Naive thymus-derived CD4-positive, alpha-beta T cell (primary cell): ENCODE data around the gene MLH3. TPM values are rescaled to one million over a fixed set of nuclear protein-coding genes. Genes with fewer than 3 reads are reported as not detected.
A peak's percentile ranks its signal among the peaks of the same experiment; 100 is the strongest.

Experiments used
- ATAC-seq: fragments of 150-1000 bp; cut with Tn5 transposase; 2 replicates; pipeline ENCODE4 v1.10.0; 2021; ENCODE audit warnings: mild to moderate bottlenecking, moderate library complexity
- CTCF ChIA-PET: fragments of 350-600 bp; sonication (Branson Sonifier 250); formaldehyde crosslinking; loops from one replicate; lab custom pipeline; 2021; ENCODE audit warnings: antibody characterized with exemption; lab: Charles Lee
- POLR2A ChIA-PET: fragments of 350-600 bp; sonication (Branson Sonifier 250); formaldehyde crosslinking; loops from one replicate; lab custom pipeline; 2021; ENCODE audit warnings: antibody characterized with exemption, inconsistent platforms; lab: Charles Lee
- DNase-seq, 9 donors: peaks; one replicate each; pipeline versions ENCODE4 v3.0.0 to v3.0.0-alpha.2; 2020 to 2022; ENCODE audit warnings: mixed read lengths in 1 of 9
- H3K27ac ChIP-seq: one replicate; pipeline ENCODE4 v1.7.0; 2013; ENCODE audit warnings: mild to moderate bottlenecking, low read depth, low read length, moderate library complexity
- H3K27me3 ChIP-seq, 2 donors: one replicate each; pipeline ENCODE4 v1.7.0; 2013; ENCODE audit warnings: low read length in 2 of 2, mild to moderate bottlenecking in 2 of 2, moderate library complexity in 2 of 2; ENCODE audit not compliant: control insufficient read depth in 2 of 2, insufficient read depth in 2 of 2
- H3K36me3 ChIP-seq, 3 experiments: 1 replicate in 2 of 3; 2 replicates in 1 of 3; pipeline ENCODE4 v1.7.0; 2013; ENCODE audit warnings: low read length in 3 of 3, mild to moderate bottlenecking in 3 of 3, moderate library complexity in 1 of 3; ENCODE audit not compliant: insufficient read depth in 3 of 3, control insufficient read depth in 2 of 3
- H3K4me1 ChIP-seq, 2 donors: one replicate each; pipeline ENCODE4 v1.7.0; 2013; ENCODE audit warnings: low read length in 2 of 2, mild to moderate bottlenecking in 2 of 2, moderate library complexity in 1 of 2; ENCODE audit not compliant: control insufficient read depth in 2 of 2, insufficient read depth in 2 of 2
- H3K4me3 ChIP-seq: 2 replicates; pipeline ENCODE4 v1.7.0; 2013; ENCODE audit warnings: mild to moderate bottlenecking, low read length
- H3K9me3 ChIP-seq, 3 experiments: 1 replicate in 2 of 3; 2 replicates in 1 of 3; pipeline ENCODE4 v1.7.0; 2013; ENCODE audit warnings: low read length in 3 of 3; ENCODE audit not compliant: control insufficient read depth in 2 of 3
- H3K27ac Mint-ChIP-seq, 9 donors: one replicate each; pipeline ENCODE4 v1.8.0; 2020 to 2022; ENCODE audit warnings: mixed read lengths in 9 of 9, mild to moderate bottlenecking in 8 of 9, moderate library complexity in 5 of 9, inconsistent platforms in 2 of 9
- H3K27me3 Mint-ChIP-seq, 5 donors: one replicate each; pipeline ENCODE4 v1.8.0; 2021 to 2022; ENCODE audit warnings: mixed read lengths in 5 of 5, mild to moderate bottlenecking in 1 of 5
- H3K36me3 Mint-ChIP-seq, 5 donors: one replicate each; pipeline ENCODE4 v1.8.0; 2020 to 2022; ENCODE audit warnings: mixed read lengths in 5 of 5, mild to moderate bottlenecking in 3 of 5, inconsistent platforms in 1 of 5
- H3K4me1 Mint-ChIP-seq, 7 donors: one replicate each; pipeline ENCODE4 v1.8.0; 2020 to 2022; ENCODE audit warnings: mixed read lengths in 7 of 7, mild to moderate bottlenecking in 3 of 7, inconsistent platforms in 1 of 7
- H3K4me3 Mint-ChIP-seq, 10 donors: one replicate each; pipeline ENCODE4 v1.8.0; 2020 to 2022; ENCODE audit warnings: mild to moderate bottlenecking in 10 of 10, mixed read lengths in 10 of 10, moderate library complexity in 6 of 10, inconsistent platforms in 2 of 10
- H3K9me3 Mint-ChIP-seq, 11 donors: one replicate each; pipeline ENCODE4 v1.8.0; 2020 to 2022; ENCODE audit warnings: mixed read lengths in 11 of 11, mild to moderate bottlenecking in 4 of 11, inconsistent platforms in 1 of 11, moderate library complexity in 1 of 11
- intact Hi-C, 2 donors: fragments of 100-400 bp; cut with micrococcal nuclease; formaldehyde crosslinking; loops; one replicate each; pipeline ENCODE4 v1.15.1; 2023
- polyA plus RNA-seq, 2 donors: library from polyadenylated mRNA; unstranded; fragments of 300-500 nt; fragmentation: Illumina TruSeq; gene quantifications; one replicate each; pipeline ENCODE4 v1.2.3, GENCODE V29; 2021
- total RNA-seq, 6 experiments: library from RNA in 5 of 6; stranded (reverse) in 5 of 6; gene quantifications; 1 replicate in 5 of 6; 2 replicates in 1 of 6; pipeline ENCODE4 v1.2.3 and lab custom pipeline; 2021 to 2026

The MLH3 gene
- total and polyA plus RNA-seq, 7 experiments from 2014 or later: 11.4 to 26.7 (median 20.4) TPM

GRCh38 chr14:75064205-75064567, 12.9 kb upstream of the MLH3 start:
- Histone ChIP-seq H3K27ac (peak overlapping the region; percentile 83), H3K4me3 (peak overlapping the region; percentile 98), H3K36me3 (peaks cover 0 to 5% (median 0%) of the 10 kb centered on the region in 3 experiments), H3K4me1 (peaks cover 14 to 17% of the 10 kb centered on the region in 2 donors), H3K9me3 (no peaks in the 10 kb centered on the region), H3K27me3 (no peaks in the 10 kb centered on the region)
- H3K4me3 Mint-ChIP-seq: peak overlapping the region; percentile 93 to 100 (median 99)
- H3K36me3 Mint-ChIP-seq: peaks cover 6 to 19% (median 7%) of the 10 kb centered on the region in 5 donors
- H3K9me3 Mint-ChIP-seq: no peaks in the 10 kb centered on the region
- DNase-seq (no peak), ATAC-seq (no peak)
- POLR2A ChIA-PET: interaction anchor here (0.6 to 4.9 kb wide), 4 partner anchors 13 to 62 kb away, joined by 3 to 29 read pairs (median 4); partner anchors contain the start of genes EIF2B2 and MLH3
- H3K4me1 Mint-ChIP-seq: peaks cover 15 to 36% (median 27%) of the 10 kb centered on the region in 7 donors
- H3K27me3 Mint-ChIP-seq: no peaks in the 10 kb centered on the region
- H3K27ac Mint-ChIP-seq: peak overlapping the region; percentile 90 to 99 (median 96)
- CTCF ChIA-PET: interaction anchor here (1.8 kb wide), 1 partner anchor 203 kb away, joined by 4 read pairs; no protein-coding TSS in a partner anchor
- intact Hi-C loops: loop anchor here (1.0 to 2.0 kb wide), 2 partner anchors 61 to 62 kb away; partner anchors contain the start of gene EIF2B2 (in 2 of the 2)

- H3K36me3 ChIP-seq: peaks cover 0 to 5% (median 0%) of the 10 kb centered on the region in 3 experiments
- H3K27me3 Mint-ChIP-seq: no peaks in the 10 kb centered on the region
- H3K4me1 Mint-ChIP-seq: peaks cover 15 to 38% (median 27%) of the 10 kb centered on the region in 7 donors
- intact Hi-C loops: loop anchor here (1.0 to 2.0 kb wide), 3 partner anchors 12 to 61 kb away; partner anchors contain the start of genes EIF2B2 (in 2 of the 2) and MLH3 (in 2 of the 2)
- peak; percentile 79 to 93 (median 86) for DNase-seq
- no peaks in the 10 kb centered on the region for H3K9me3 ChIP-seq
- H3K4me1 ChIP-seq: peaks cover 11 to 13% of the 10 kb centered on the region in 2 donors
- peak within 1 kb of the TSS; percentile 90 to 99 (median 96) for H3K27ac Mint-ChIP-seq
- H3K9me3 Mint-ChIP-seq: no peaks in the 10 kb centered on the region
- H3K4me3 Mint-ChIP-seq: peak within 1 kb of the TSS; percentile 93 to 100 (median 99)
- H3K27me3 ChIP-seq: no peaks in the 10 kb centered on the region
- H3K4me3 ChIP-seq: peak within 1 kb of the TSS; percentile 98
- peak within 1 kb of the TSS; percentile 83 for H3K27ac ChIP-seq
- CTCF ChIA-PET: interaction anchor here (0.9 to 1.8 kb wide), 2 partner anchors 12 to 203 kb away, joined by 3 to 4 read pairs; no protein-coding TSS in a partner anchor
- H3K36me3 Mint-ChIP-seq: peaks cover 6 to 21% (median 7%) of the 10 kb centered on the region in 5 donors
- POLR2A ChIA-PET: interaction anchor here (0.6 to 4.9 kb wide), 5 partner anchors 13 to 62 kb away, joined by 3 to 29 read pairs (median 4); partner anchors contain the start of genes EIF2B2 and MLH3
- peak; percentile 99 for ATAC-seq
These were observed 12.4 kb upstream of the MLH3 start, which contains the start of gene ACYP1 for GRCh38 chr14:75063491-75064204. Gene ACYP1, minus strand, starts transcription at chr14:75064024. Its CDS starts 471 bp downstream, at chr14:75063553.

- intact Hi-C loops: loop anchor here (1.0 kb wide), 1 partner anchor 12 kb away; the partner anchor contains the start of gene MLH3 (in 2 of the 2)
- H3K27me3 ChIP-seq: no peaks in the 10 kb centered on the region
- H3K4me1 Mint-ChIP-seq: peaks cover 15 to 38% (median 27%) of the 10 kb centered on the region in 7 donors
- peaks cover 6 to 25% (median 7%) of the 10 kb centered on the region in 5 donors for H3K36me3 Mint-ChIP-seq
- H3K27ac ChIP-seq: peak overlapping the region; percentile 83
- ChIA-PET CTCF (interaction anchor here (0.9 kb wide), 1 partner anchor 11 kb away, joined by 3 read pairs; no protein-coding TSS in a partner anchor), POLR2A (interaction anchor here (1.2 to 4.9 kb wide), 3 partner anchors 12 to 18 kb away, joined by 3 to 29 read pairs (median 4); partner anchors contain the start of gene MLH3)
- no peaks in the 10 kb centered on the region for H3K9me3 ChIP-seq
- peak overlapping the region; percentile 90 to 99 (median 96) for H3K27ac Mint-ChIP-seq
- H3K36me3 ChIP-seq: peaks cover 0 to 5% (median 0%) of the 10 kb centered on the region in 3 experiments
- H3K27me3 Mint-ChIP-seq: no peaks in the 10 kb centered on the region
- DNase-seq (no peak), ATAC-seq (no peak)
- H3K9me3 Mint-ChIP-seq: no peaks in the 10 kb centered on the region
- peak overlapping the region; percentile 93 to 100 (median 99) for H3K4me3 Mint-ChIP-seq
- peak overlapping the region; percentile 98 for H3K4me3 ChIP-seq
- peaks cover 7 to 9% of the 10 kb centered on the region in 2 donors for H3K4me1 ChIP-seq
These were observed 11.7 kb upstream of the MLH3 start for GRCh38 chr14:75063013-75063412.

GRCh38 chr14:75060420-75060819, 9.2 kb upstream of the MLH3 start:
- Histone ChIP-seq H3K4me1 (peaks cover 7 to 9% of the 10 kb centered on the region in 2 donors), H3K4me3 (no peak overlapping the region), H3K36me3 (peaks cover 0 to 5% (median 0%) of the 10 kb centered on the region in 3 experiments), H3K27ac (no peak overlapping the region), H3K9me3 (no peaks in the 10 kb centered on the region), H3K27me3 (no peaks in the 10 kb centered on the region)
- Mint-ChIP-seq H3K36me3 (peaks cover 6 to 33% (median 12%) of the 10 kb centered on the region in 5 donors), H3K4me3 (no peak overlapping the region), H3K27me3 (no peaks in the 10 kb centered on the region), H3K27ac (no peak overlapping the region), H3K4me1 (peaks cover 15 to 48% (median 28%) of the 10 kb centered on the region in 7 donors), H3K9me3 (no peaks in the 10 kb centered on the region)
- intact Hi-C loops: no loop called here
- ChIA-PET CTCF (no interaction called here), POLR2A (no interaction called here)
- no peak for ATAC-seq
- DNase-seq: no peak

- ChIA-PET CTCF (no interaction called here), POLR2A (no interaction called here)
- no peaks in the 10 kb centered on the region for H3K27me3 ChIP-seq
- peaks cover 0 to 5% (median 0%) of the 10 kb centered on the region in 3 experiments for H3K36me3 ChIP-seq
- no peak for ATAC-seq
- H3K27ac ChIP-seq: no peak overlapping the region
- Mint-ChIP-seq H3K27ac (peak overlapping the region in 1 of 9 donors; percentile 55), H3K4me1 (peaks cover 15 to 47% (median 27%) of the 10 kb centered on the region in 7 donors), H3K36me3 (peaks cover 6 to 36% (median 13%) of the 10 kb centered on the region in 5 donors), H3K9me3 (no peaks in the 10 kb centered on the region), H3K27me3 (no peaks in the 10 kb centered on the region), H3K4me3 (no peak overlapping the region)
- peaks cover 7 to 9% of the 10 kb centered on the region in 2 donors for H3K4me1 ChIP-seq
- no peak overlapping the region for H3K4me3 ChIP-seq
- no peak for DNase-seq
- H3K9me3 ChIP-seq: no peaks in the 10 kb centered on the region
- intact Hi-C loops: no loop called here
These were observed 8.4 kb upstream of the MLH3 start for GRCh38 chr14:75059642-75060041.

GRCh38 chr14:75054421-75054820, 3.2 kb upstream of the MLH3 start:
- H3K4me3 Mint-ChIP-seq: no peak overlapping the region
- no peaks in the 10 kb centered on the region for H3K27me3 ChIP-seq
- no peaks in the 10 kb centered on the region for H3K36me3 ChIP-seq
- H3K36me3 Mint-ChIP-seq: peaks cover 0 to 25% (median 7%) of the 10 kb centered on the region in 5 donors
- CTCF ChIA-PET: no interaction called here
- ATAC-seq (no peak), DNase-seq (no peak)
- intact Hi-C loops: no loop called here
- no peaks in the 10 kb centered on the region for H3K27me3 Mint-ChIP-seq
- H3K27ac Mint-ChIP-seq: no peak overlapping the region
- H3K27ac ChIP-seq: no peak overlapping the region
- H3K9me3 ChIP-seq: no peaks in the 10 kb centered on the region
- peaks cover 8 to 9% of the 10 kb centered on the region in 2 donors for H3K4me1 ChIP-seq
- peaks cover 0 to 5% (median 0%) of the 10 kb centered on the region in 11 donors for H3K9me3 Mint-ChIP-seq
- POLR2A ChIA-PET: no interaction called here
- H3K4me1 Mint-ChIP-seq: peaks cover 13 to 55% (median 24%) of the 10 kb centered on the region in 7 donors
- no peak overlapping the region for H3K4me3 ChIP-seq
